ENCODE results near the gene ACSL4. TPM values are rescaled to one million over a fixed set of nuclear protein-coding genes. Genes with fewer than 3 reads are reported as not detected.
A peak's percentile ranks its signal among the peaks of the same experiment; 100 is the strongest.
"Not testable (repeated sequence)": the region's sequence is repeated elsewhere in the genome, so short reads cannot be mapped to it uniquely, and the experiment has no call there.

The ACSL4 gene
- polyA plus RNA-seq, 6 donors from 2014 or later: 5.4 to 12.6 (median 9.3) TPM

GRCh38 chrX:109638158-109638557 is 94.9 kb downstream of the ACSL4 start:
- Mint-ChIP-seq H3K4me1 (no peaks in the 10 kb centered on the region), H3K36me3 (no peaks in the 10 kb centered on the region), H3K4me3 (no peak overlapping the region), H3K27ac (no peak overlapping the region), H3K27me3 (no peaks in the 10 kb centered on the region), H3K9me3 (no peaks in the 10 kb centered on the region)
- no peak for ATAC-seq (ENCODE audit: low read depth in 2 of 2)
- DNase-seq: no peak

- ATAC-seq (ENCODE audit: low read depth in 2 of 2); H3K27me3 Mint-ChIP-seq; H3K4me3 Mint-ChIP-seq; H3K9me3 Mint-ChIP-seq; H3K4me1 Mint-ChIP-seq; DNase-seq; H3K27ac Mint-ChIP-seq; H3K36me3 Mint-ChIP-seq: not testable (repeated sequence)
These were observed 95.6 kb downstream of the ACSL4 start for GRCh38 chrX:109637477-109637876.

- H3K4me3 Mint-ChIP-seq: no peak overlapping the region
- no peaks in the 10 kb centered on the region for H3K9me3 Mint-ChIP-seq
- no peaks in the 10 kb centered on the region for H3K27me3 Mint-ChIP-seq
- peak overlapping the region in 1 of 6 donors; percentile 60 for H3K27ac Mint-ChIP-seq
- peak in 1 of 2 donors; percentile 27 for ATAC-seq (ENCODE audit: low read depth in 2 of 2)
- H3K36me3 Mint-ChIP-seq: no peaks in the 10 kb centered on the region
- no peak for DNase-seq
- no peaks in the 10 kb centered on the region for H3K4me1 Mint-ChIP-seq
These were observed 97.9 kb downstream of the ACSL4 start for GRCh38 chrX:109635146-109635545.

- ATAC-seq (ENCODE audit: low read depth in 2 of 2) (no peak), DNase-seq (no peak)
- Mint-ChIP-seq H3K4me3 (no peak overlapping the region), H3K27me3 (no peaks in the 10 kb centered on the region), H3K4me1 (no peaks in the 10 kb centered on the region), H3K27ac (no peak overlapping the region), H3K9me3 (no peaks in the 10 kb centered on the region), H3K36me3 (no peaks in the 10 kb centered on the region)
These were observed 100.1 kb downstream of the ACSL4 start for GRCh38 chrX:109632906-109633504.

GRCh38 chrX:109629310-109629709 is 103.7 kb downstream of the ACSL4 start:
- H3K9me3 Mint-ChIP-seq: peaks cover 0 to 5% (median 0%) of the 10 kb centered on the region in 7 donors
- no peak for ATAC-seq (ENCODE audit: low read depth in 2 of 2)
- H3K27me3 Mint-ChIP-seq: peaks cover 0 to 2% (median 1%) of the 10 kb centered on the region in 3 donors
- H3K4me3 Mint-ChIP-seq: no peak overlapping the region
- H3K36me3 Mint-ChIP-seq: peaks cover 0 to 2% of the 10 kb centered on the region in 2 donors
- DNase-seq: no peak
- no peak overlapping the region for H3K27ac Mint-ChIP-seq
- H3K4me1 Mint-ChIP-seq: no peaks in the 10 kb centered on the region

GRCh38 chrX:109626637-109627036 is 106.4 kb downstream of the ACSL4 start:
- no peak for DNase-seq
- H3K27me3 Mint-ChIP-seq: peaks cover 0 to 8% (median 6%) of the 10 kb centered on the region in 3 donors
- no peak overlapping the region for H3K27ac Mint-ChIP-seq
- peaks cover 4 to 7% of the 10 kb centered on the region in 2 donors for H3K36me3 Mint-ChIP-seq
- H3K4me3 Mint-ChIP-seq: no peak overlapping the region
- H3K9me3 Mint-ChIP-seq: peaks cover 0 to 7% (median 0%) of the 10 kb centered on the region in 7 donors
- ATAC-seq (ENCODE audit: low read depth in 2 of 2): no peak
- H3K4me1 Mint-ChIP-seq: peaks cover 0 to 4% (median 0%) of the 10 kb centered on the region in 3 donors

- H3K9me3 Mint-ChIP-seq: peaks cover 0 to 7% (median 0%) of the 10 kb centered on the region in 7 donors
- H3K27ac Mint-ChIP-seq: peak within 1 kb of the TSS in 1 of 6 donors; percentile 66
- peak within 1 kb of the TSS in 1 of 8 donors; percentile 77 for H3K4me3 Mint-ChIP-seq
- ATAC-seq (ENCODE audit: low read depth in 2 of 2) (no peak), DNase-seq (no peak)
- H3K36me3 Mint-ChIP-seq: peaks cover 4 to 7% of the 10 kb centered on the region in 2 donors
- peaks cover 0 to 4% (median 0%) of the 10 kb centered on the region in 3 donors for H3K4me1 Mint-ChIP-seq
- peaks cover 0 to 8% (median 6%) of the 10 kb centered on the region in 3 donors for H3K27me3 Mint-ChIP-seq
These were observed 108.1 kb downstream of the ACSL4 start, which contains the start of gene KCNE5 for GRCh38 chrX:109624641-109625616. KCNE5 (minus strand) TSS chrX:109625172; CDS start chrX:109625020, 152 bp downstream.

- Mint-ChIP-seq H3K9me3 (peaks cover 0 to 7% (median 0%) of the 10 kb centered on the region in 7 donors), H3K27me3 (peaks cover 0 to 8% (median 6%) of the 10 kb centered on the region in 3 donors), H3K4me1 (peaks cover 0 to 4% (median 0%) of the 10 kb centered on the region in 3 donors), H3K27ac (no peak overlapping the region), H3K4me3 (peak overlapping the region in 1 of 8 donors; percentile 77), H3K36me3 (peaks cover 4 to 7% of the 10 kb centered on the region in 2 donors)
- ATAC-seq (ENCODE audit: low read depth in 2 of 2): no peak
- no peak for DNase-seq
These were observed 109.1 kb downstream of the ACSL4 start for GRCh38 chrX:109623997-109624396.

- Mint-ChIP-seq H3K9me3 (peaks cover 0 to 2% (median 0%) of the 10 kb centered on the region in 7 donors), H3K4me1 (peaks cover 0 to 4% (median 0%) of the 10 kb centered on the region in 3 donors), H3K36me3 (peaks cover 4 to 7% of the 10 kb centered on the region in 2 donors), H3K27me3 (peaks cover 0 to 8% (median 6%) of the 10 kb centered on the region in 3 donors), H3K27ac (no peak overlapping the region), H3K4me3 (no peak overlapping the region)
- DNase-seq: no peak
- no peak for ATAC-seq (ENCODE audit: low read depth in 2 of 2)
These were observed 110.8 kb downstream of the ACSL4 start for GRCh38 chrX:109622270-109622669.

- DNase-seq: no peak
- Mint-ChIP-seq H3K27me3 (peaks cover 0 to 8% (median 6%) of the 10 kb centered on the region in 3 donors), H3K36me3 (peaks cover 4 to 7% of the 10 kb centered on the region in 2 donors), H3K27ac (no peak overlapping the region), H3K4me3 (no peak overlapping the region), H3K9me3 (peaks cover 0 to 2% (median 0%) of the 10 kb centered on the region in 7 donors), H3K4me1 (peaks cover 0 to 4% (median 0%) of the 10 kb centered on the region in 3 donors)
- ATAC-seq (ENCODE audit: low read depth in 2 of 2): no peak
These were observed 113.3 kb downstream of the ACSL4 start for GRCh38 chrX:109619771-109620170.

- peak overlapping the region in 1 of 6 donors; percentile 23 for H3K27ac Mint-ChIP-seq
- H3K4me1 Mint-ChIP-seq: no peaks in the 10 kb centered on the region
- peaks cover 0 to 6% (median 0%) of the 10 kb centered on the region in 3 donors for H3K27me3 Mint-ChIP-seq
- DNase-seq: no peak
- peaks cover 0 to 2% (median 0%) of the 10 kb centered on the region in 7 donors for H3K9me3 Mint-ChIP-seq
- no peak overlapping the region for H3K4me3 Mint-ChIP-seq
- no peaks in the 10 kb centered on the region for H3K36me3 Mint-ChIP-seq
- no peak for ATAC-seq (ENCODE audit: low read depth in 2 of 2)
These were observed 118.1 kb downstream of the ACSL4 start for GRCh38 chrX:109614951-109615350.

- DNase-seq (no peak), ATAC-seq (ENCODE audit: low read depth in 2 of 2) (no peak)
- Mint-ChIP-seq H3K36me3 (peaks cover 4 to 7% of the 10 kb centered on the region in 2 donors), H3K9me3 (peaks cover 4 to 13% (median 8%) of the 10 kb centered on the region in 7 donors), H3K27me3 (peaks cover 32 to 66% (median 43%) of the 10 kb centered on the region in 3 donors), H3K4me3 (no peak overlapping the region), H3K27ac (no peak overlapping the region), H3K4me1 (peaks cover 0 to 4% (median 0%) of the 10 kb centered on the region in 3 donors)
These were observed 131.6 kb downstream of the ACSL4 start for GRCh38 chrX:109601486-109601885.

- Mint-ChIP-seq H3K4me1 (peaks cover 0 to 4% (median 0%) of the 10 kb centered on the region in 3 donors), H3K4me3 (no peak overlapping the region), H3K27me3 (peaks cover 29 to 53% (median 37%) of the 10 kb centered on the region in 3 donors), H3K9me3 (peaks cover 0 to 3% (median 2%) of the 10 kb centered on the region in 7 donors), H3K27ac (peak overlapping the region in 1 of 6 donors; percentile 39), H3K36me3 (peaks cover 1 to 4% of the 10 kb centered on the region in 2 donors)
- ATAC-seq (ENCODE audit: low read depth in 2 of 2) (no peak), DNase-seq (no peak)
These were observed 132.8 kb downstream of the ACSL4 start for GRCh38 chrX:109600237-109600651.

All from naive B cell (primary cell).